SK-N-SH (cell line): ENCODE measurements around the gene HDGFL3. TPM values are rescaled to one million over a fixed set of nuclear protein-coding genes. Genes with fewer than 3 reads are reported as not detected.

Source experiments
- CTCF ChIA-PET: fragments of 300-600, 350-600 bp; formaldehyde crosslinking; extraction: SDS; loops from one replicate; lab custom pipeline; 2021; lab: Yijun Ruan, JAX
- POLR2A ChIA-PET: fragments of 350-600 bp; sonication (Branson Sonifier 250); formaldehyde crosslinking; extraction: SDS; loops from one replicate; lab custom pipeline; 2020; ENCODE audit warnings: antibody characterized with exemption, inconsistent platforms; lab: Yijun Ruan, JAX
- DNase-seq: peaks from one replicate; pipeline ENCODE4 v3.0.0; 2012
- H2AFZ ChIP-seq: fragments of 200-600 bp; sonication (generic); 2 replicates; pipeline ENCODE4 v1.8.1; 2016; ENCODE audit warnings: antibody characterized with exemption, mild to moderate bottlenecking, low read depth
- H3F3A ChIP-seq: fragments of 200-600 bp; sonication (generic); replicated peaks from 2 replicates; pipeline ENCODE3; 2016; ENCODE audit warnings: antibody characterized with exemption, mild to moderate bottlenecking; ENCODE audit not compliant: insufficient read depth
- H3K27ac ChIP-seq, 2 experiments: fragments of 200-500 bp in 1 of 2; fragments of 200-600 bp in 1 of 2; sonication (Bioruptor generic) in 1 of 2; sonication (generic), shearing (Covaris generic) in 1 of 2; 2 replicates each; pipeline versions ENCODE4 v1.5.1 to v1.6.1; 2014 to 2016; ENCODE audit warnings: low read depth in 2 of 2, inconsistent platforms in 1 of 2, low read length in 1 of 2, mild to moderate bottlenecking in 1 of 2, mixed read lengths in 1 of 2
- H3K27me3 ChIP-seq: fragments of 200-600 bp; sonication (generic), shearing (Covaris generic); 2 replicates; pipeline ENCODE4 v1.6.1; 2016; ENCODE audit warnings: mixed run types; ENCODE audit not compliant: insufficient read depth
- H3K36me3 ChIP-seq, 2 experiments: fragments of 200-500 bp in 1 of 2; fragments of 200-600 bp in 1 of 2; sonication (Bioruptor generic) in 1 of 2; sonication (generic) in 1 of 2; replicated peaks in 1 of 2; 2 replicates each; pipeline versions ENCODE3 to v1.5.1; 2014 to 2016; ENCODE audit warnings: low read length in 1 of 2, mild to moderate bottlenecking in 1 of 2; ENCODE audit not compliant: insufficient read depth in 2 of 2, control insufficient read depth in 1 of 2
- H3K4me1 ChIP-seq, 2 experiments: fragments of 200-500 bp in 1 of 2; fragments of 200-600 bp in 1 of 2; sonication (Bioruptor generic) in 1 of 2; sonication (generic), shearing (Covaris generic) in 1 of 2; 2 replicates each; pipeline versions ENCODE4 v1.5.1 to v1.6.1; 2014 to 2016; ENCODE audit warnings: low read depth in 1 of 2, low read length in 1 of 2, mixed run types in 1 of 2; ENCODE audit not compliant: insufficient read depth in 2 of 2, control insufficient read depth in 1 of 2
- H3K4me2 ChIP-seq: fragments of 200-600 bp; sonication (generic), shearing (Covaris generic); 2 replicates; pipeline ENCODE4 v1.6.1; 2017; ENCODE audit warnings: mixed run types
- H3K4me3 ChIP-seq, 2 experiments: fragments of 200-500 bp in 1 of 2; fragments of 200-600 bp in 1 of 2; sonication (Bioruptor generic) in 1 of 2; sonication (generic), shearing (Covaris generic) in 1 of 2; 2 replicates each; pipeline versions ENCODE4 v1.5.1 to v1.8.1; 2014 to 2016; ENCODE audit warnings: low read depth in 2 of 2, inconsistent platforms in 1 of 2, low read length in 1 of 2, mild to moderate bottlenecking in 1 of 2, mixed read lengths in 1 of 2, moderate library complexity in 1 of 2
- H3K79me2 ChIP-seq: fragments of 200-600 bp; sonication (generic); 2 replicates; pipeline ENCODE4 v1.8.1; 2017; ENCODE audit warnings: mild to moderate bottlenecking; ENCODE audit not compliant: insufficient read depth
- H3K9ac ChIP-seq: fragments of 200-600 bp; sonication (generic); 2 replicates; pipeline ENCODE4 v1.6.1; 2017; ENCODE audit warnings: mixed run types
- H3K9me2 ChIP-seq: fragments of 200-600 bp; sonication (generic); 2 replicates; pipeline ENCODE4 v1.6.1; 2017; ENCODE audit warnings: mixed run types
- H3K9me3 ChIP-seq: fragments of 200-600 bp; sonication (generic); 2 replicates; pipeline ENCODE4 v1.6.1; 2017; ENCODE audit warnings: mixed run types, mild to moderate bottlenecking, moderate library complexity
- H4K20me1 ChIP-seq: fragments of 200-600 bp; sonication (generic); 2 replicates; pipeline ENCODE4 v1.6.1; 2017; ENCODE audit warnings: mild to moderate bottlenecking, mixed run types; ENCODE audit not compliant: insufficient read depth
- CTCF ChIP-seq: fragments of 200-600 bp; sonication (generic); IDR thresholded peaks from 2 replicates; pipeline ENCODE4 v1.6.1; 2017; ENCODE audit warnings: antibody characterized with exemption, mild to moderate bottlenecking, moderate library complexity
- ELF1 ChIP-seq: IDR thresholded peaks from 2 replicates; pipeline ENCODE4 v1.4.0; 2012
- EP300 ChIP-seq, 2 experiments: IDR thresholded peaks; 2 replicates each; pipeline versions ENCODE4 v1.4.0 to v1.6.1; 2012; ENCODE audit warnings: borderline replicate concordance in 1 of 2, low read depth in 1 of 2, low read length in 1 of 2
- FOSL2 ChIP-seq: IDR thresholded peaks from 2 replicates; pipeline ENCODE4 v1.4.0; 2012; ENCODE audit warnings: low read depth, mild to moderate bottlenecking, moderate library complexity, borderline replicate concordance
- FOXJ3 ChIP-seq: sonication (generic); formaldehyde crosslinking; IDR thresholded peaks from 2 replicates; pipeline ENCODE4 v1.5.1; 2020; ENCODE audit warnings: mild to moderate bottlenecking, missing genetic modification reagents
- FOXM1 ChIP-seq: IDR thresholded peaks from 2 replicates; pipeline ENCODE4 v1.4.0; 2012; ENCODE audit warnings: low read depth, mild to moderate bottlenecking
- GABPA ChIP-seq: IDR thresholded peaks from 2 replicates; pipeline ENCODE4 v1.4.0; 2012; ENCODE audit warnings: low read depth, mild to moderate bottlenecking
- GATA2 ChIP-seq: sonication (generic); formaldehyde crosslinking; IDR thresholded peaks from 2 replicates; pipeline ENCODE4 v1.5.0; 2020; ENCODE audit warnings: mild to moderate bottlenecking, missing genetic modification reagents
- IRF3 ChIP-seq: fragments of 150-350 bp; IDR thresholded peaks from 2 replicates; pipeline ENCODE4 v1.6.1; 2016; ENCODE audit warnings: mild to moderate bottlenecking, low read depth, low read length
- JUND ChIP-seq: IDR thresholded peaks from 2 replicates; pipeline ENCODE4 v1.4.0; 2012
- MAX ChIP-seq: IDR thresholded peaks from 2 replicates; pipeline ENCODE4 v1.4.0; 2012; ENCODE audit warnings: low read depth
- MEF2A ChIP-seq: IDR thresholded peaks from 2 replicates; pipeline ENCODE4 v1.4.0; 2012; ENCODE audit warnings: low read depth, borderline replicate concordance
- NFIC ChIP-seq: IDR thresholded peaks from 2 replicates; pipeline ENCODE4 v1.4.0; 2012; ENCODE audit warnings: borderline replicate concordance
- NRF1 ChIP-seq: IDR thresholded peaks from 2 replicates; pipeline ENCODE4 v1.6.1; 2012; ENCODE audit warnings: low read depth, mild to moderate bottlenecking, low read length
- PBX3 ChIP-seq: IDR thresholded peaks from 2 replicates; pipeline ENCODE4; 2012
- RAD21 ChIP-seq: IDR thresholded peaks from 2 replicates; pipeline ENCODE4 v1.6.1; 2012; ENCODE audit warnings: mild to moderate bottlenecking, low read length
- SIN3A ChIP-seq: IDR thresholded peaks from 2 replicates; pipeline ENCODE4 v1.6.1; 2012; ENCODE audit warnings: low read depth, mild to moderate bottlenecking, low read length, moderate library complexity, borderline replicate concordance
- SMC3 ChIP-seq: IDR thresholded peaks from 2 replicates; pipeline ENCODE4 v1.6.1; 2012; ENCODE audit warnings: low read depth, low read length, improper control_type of control experiment
- TCF12 ChIP-seq: IDR thresholded peaks from 2 replicates; pipeline ENCODE4 v1.4.0; 2012
- WGBS: methylation state at CpG from one replicate; pipeline ENCODE4 v1.1.6; 2017; ENCODE audit warnings: low lambda C conversion rate; 5-methylcytosine and 5-hydroxymethylcytosine counted together
- polyA plus RNA-seq, 3 experiments: library from polyadenylated mRNA; depleted of rRNA; stranded (reverse); fragments of >200 nt; gene quantifications; 2 replicates each; pipeline ENCODE4 v1.2.3, GENCODE V29; 2012

Gene HDGFL3
- polyA plus RNA-seq, 1 of the 3 experiments (the other 2 are of a cell fraction) = 8.0 TPM

- no peaks in the 10 kb centered on the region for H3K9me3 ChIP-seq
- no peak overlapping the region for H3K4me2 ChIP-seq
- ChIA-PET CTCF (no interaction called here), POLR2A (no interaction called here)
- no peaks in the 10 kb centered on the region for H3K79me2 ChIP-seq
- H3K4me3 ChIP-seq = no peak overlapping the region
- H3K9me2 ChIP-seq = no peaks in the 10 kb centered on the region
- no peaks in the 10 kb centered on the region for H3F3A ChIP-seq
- H2AFZ ChIP-seq = no peak overlapping the region
- 65% methylated on average over 4 of the region's 4 CpGs for WGBS
- no peak for DNase-seq
- H4K20me1 ChIP-seq = no peaks in the 10 kb centered on the region
- TF ChIP-seq NRF1 = no peak
- TF ChIP-seq JUND = no peak
- no peak for TF ChIP-seq MEF2A
- TF ChIP-seq IRF3 = no peak
- TF ChIP-seq MAX = no peak
- no peak for TF ChIP-seq GATA2
- TF ChIP-seq SIN3A = no peak
- TF ChIP-seq FOSL2 = no peak
- no peak for TF ChIP-seq PBX3
- TF ChIP-seq SMC3 = no peak
- TF ChIP-seq NFIC = no peak
- no peak for TF ChIP-seq ELF1
- no peak for TF ChIP-seq EP300 (IDR thresholded peaks at IDR 0.05; ENCODE audit: borderline replicate concordance in 1 of 2, low read depth in 1 of 2, low read length in 1 of 2)
- no peak for TF ChIP-seq CTCF
- TF ChIP-seq RAD21 = no peak
- no peak for TF ChIP-seq FOXJ3
- no peak for TF ChIP-seq FOXM1
- TF ChIP-seq TCF12 = no peak
- TF ChIP-seq GABPA = no peak
- H3K27ac ChIP-seq = no peak overlapping the region
- H3K9ac ChIP-seq = no peak overlapping the region
- H3K36me3 ChIP-seq = no peaks in the 10 kb centered on the region
- no peaks in the 10 kb centered on the region for H3K4me1 ChIP-seq
- H3K27me3 ChIP-seq = no peaks in the 10 kb centered on the region
Observed at GRCh38 chr15:83090465-83090864, 117.2 kb downstream of the HDGFL3 start.
